ENCODE measurements around the gene BRIP1. TPM values are rescaled to one million over a fixed set of nuclear protein-coding genes. Genes with fewer than 3 reads are reported as not detected.

Gene BRIP1
- total and polyA plus RNA-seq, 2 experiments from 2014 or later = 8.0 to 23.1 TPM

GRCh38 chr17:61749823-61750404, 113.4 kb downstream of the BRIP1 start:
- Mint-ChIP-seq H3K27me3 (ENCODE audit: insufficient read depth, low read depth, poor library complexity) (no peaks in the 10 kb centered on the region), H3K4me1 (no peaks in the 10 kb centered on the region), H3K27ac (no peak overlapping the region), H3K4me3 (no peak overlapping the region), H3K9me3 (peaks cover 27% of the 10 kb centered on the region), H3K36me3 (ENCODE audit: low read depth) (peaks cover 40% of the 10 kb centered on the region)
- Histone ChIP-seq H3K4me3 (no peak overlapping the region), H3F3A (replicated peaks; ENCODE audit: low read depth) (no peaks in the 10 kb centered on the region), H4K20me1 (replicated peaks; ENCODE audit: insufficient read depth) (no peaks in the 10 kb centered on the region), H3K4me2 (no peak overlapping the region), H3K36me3 (ENCODE audit: insufficient read depth) (peaks cover 6% of the 10 kb centered on the region; the same call in 1 of the 2 replicates), H3K4me1 (ENCODE audit: insufficient read depth) (no peaks in the 10 kb centered on the region), H3K27ac (ENCODE audit: low read depth) (no peak overlapping the region), H3K79me2 (replicated peaks; ENCODE audit: insufficient read depth) (no peaks in the 10 kb centered on the region), H2AFZ (no peak overlapping the region), H3K9me2 (ENCODE audit: insufficient read depth) (no peaks in the 10 kb centered on the region), H3K27me3 (ENCODE audit: insufficient read depth) (no peaks in the 10 kb centered on the region)
- DNase-seq (ENCODE audit: low spot score) = no peak
- no peak for ATAC-seq
- TF ChIP-seq ZNF114 (CRISPR knock-in tag; IDR thresholded peaks at IDR 0.05) (no peak), STAT1 (IDR thresholded peaks at IDR 0.05; ENCODE audit: unreplicated experiment) (no peak), ZNF331 (CRISPR knock-in tag; IDR thresholded peaks at IDR 0.05; ENCODE audit: low read depth) (no peak), EZH2phosphoT487 (IDR thresholded peaks at IDR 0.05; ENCODE audit: unreplicated experiment) (no peak), NANOG (IDR thresholded peaks at IDR 0.05; ENCODE audit: borderline replicate concordance) (no peak)

GRCh38 chr17:61746248-61746985, 116.9 kb downstream of the BRIP1 start:
- H3K4me1 ChIP-seq (ENCODE audit: insufficient read depth) = no peaks in the 10 kb centered on the region
- H3K4me2 ChIP-seq = no peak overlapping the region
- H3K27me3 ChIP-seq (ENCODE audit: insufficient read depth) = no peaks in the 10 kb centered on the region
- no peak overlapping the region for H3K27ac Mint-ChIP-seq
- no peaks in the 10 kb centered on the region for H4K20me1 ChIP-seq (replicated peaks; ENCODE audit: insufficient read depth)
- no peaks in the 10 kb centered on the region for H3K4me1 Mint-ChIP-seq
- H3F3A ChIP-seq (replicated peaks; ENCODE audit: low read depth) = no peaks in the 10 kb centered on the region
- H3K9me2 ChIP-seq (ENCODE audit: insufficient read depth) = no peaks in the 10 kb centered on the region
- H3K27me3 Mint-ChIP-seq (ENCODE audit: insufficient read depth, low read depth, poor library complexity) = no peaks in the 10 kb centered on the region
- no peaks in the 10 kb centered on the region for H3K79me2 ChIP-seq (replicated peaks; ENCODE audit: insufficient read depth)
- ATAC-seq (no peak), DNase-seq (ENCODE audit: low spot score) (no peak)
- no peak overlapping the region for H3K4me3 ChIP-seq
- H2AFZ ChIP-seq = no peak overlapping the region
- peaks cover 15% of the 10 kb centered on the region for H3K36me3 ChIP-seq (ENCODE audit: insufficient read depth)
- H3K9me3 Mint-ChIP-seq = peaks cover 27% of the 10 kb centered on the region
- H3K27ac ChIP-seq (ENCODE audit: low read depth) = no peak overlapping the region
- no peak overlapping the region for H3K4me3 Mint-ChIP-seq
- TF ChIP-seq REST (IDR thresholded peaks at IDR 0.05; ENCODE audit: unreplicated experiment) (no peak), CTCF (conservative IDR thresholded peaks at IDR 0.05; ENCODE audit: low read depth in 2 of 2) (no peak), ETS1 (IDR thresholded peaks at IDR 0.05) (no peak), POLR2AphosphoS5 (IDR thresholded peaks at IDR 0.05; ENCODE audit: low read depth) (no peak), EZH2phosphoT487 (IDR thresholded peaks at IDR 0.05; ENCODE audit: unreplicated experiment) (no peak), CREB1 (CRISPR knock-in tag; IDR thresholded peaks at IDR 0.05; ENCODE audit: low read depth) (no peak), NANOG (IDR thresholded peaks at IDR 0.05; ENCODE audit: borderline replicate concordance) (no peak), JUNB (IDR thresholded peaks at IDR 0.05; ENCODE audit: unreplicated experiment) (no peak)
- peaks cover 59% of the 10 kb centered on the region for H3K36me3 Mint-ChIP-seq (ENCODE audit: low read depth)

Data from GM23338 (cell line).